Upper lobe of right lung (tissue), 1 donor: ENCODE results near the gene TBC1D14. TPM values are rescaled to one million over a fixed set of nuclear protein-coding genes. Genes with fewer than 3 reads are reported as not detected.

Experiments used
- ATAC-seq: fragments of 200-7000 bp; cut with Tn5 transposase; one replicate; pipeline ENCODE4 v1.9.1; 2020; ENCODE audit warnings: mild to moderate bottlenecking, moderate library complexity
- DNase-seq: peaks from one replicate; pipeline ENCODE4 v3.0.0-alpha.2; 2020
- H3K27ac ChIP-seq: fragments of 200-600 bp; one replicate; pipeline ENCODE4 v1.8.0; 2022
- H3K27me3 ChIP-seq: fragments of 200-600 bp; one replicate; pipeline ENCODE4 v1.8.0; 2022; ENCODE audit warnings: mild to moderate bottlenecking
- H3K36me3 ChIP-seq: fragments of 200-600 bp; one replicate; pipeline ENCODE4 v1.8.0; 2022
- H3K4me1 ChIP-seq: fragments of 200-600 bp; one replicate; pipeline ENCODE4 v1.8.0; 2022
- H3K4me3 ChIP-seq: fragments of 200-600 bp; one replicate; pipeline ENCODE4 v1.8.0; 2022; ENCODE audit warnings: mild to moderate bottlenecking
- H3K9me3 ChIP-seq: fragments of 200-600 bp; one replicate; pipeline ENCODE4 v1.8.0; 2022
- intact Hi-C: fragments of 100-400 bp; cut with DNase I; formaldehyde crosslinking; loops from one replicate; pipeline ENCODE4 v1.11.0; 2022
- total RNA-seq: library from RNA; stranded (reverse); fragmentation: NEBNext Ultra II Directional; extraction: Animal tissue kit (Norgen Biotek cat#: 25700); gene quantifications from one replicate; pipeline ENCODE4 v1.2.1, GENCODE V29; 2021
- TF ChIP-seq, protein P1 (sequence below): fragments of 200-600 bp; IDR thresholded peaks from one replicate; pipeline ENCODE4 v1.8.0; 2022; ENCODE audit warnings: antibody characterized with exemption
- donor health status: DM: no; HTN: yes; CAD: no; lungs with severe emphysema.

TBC1D14 gene
- total RNA-seq, 1 donor from 2014 or later = 51.8 TPM

DNA sequence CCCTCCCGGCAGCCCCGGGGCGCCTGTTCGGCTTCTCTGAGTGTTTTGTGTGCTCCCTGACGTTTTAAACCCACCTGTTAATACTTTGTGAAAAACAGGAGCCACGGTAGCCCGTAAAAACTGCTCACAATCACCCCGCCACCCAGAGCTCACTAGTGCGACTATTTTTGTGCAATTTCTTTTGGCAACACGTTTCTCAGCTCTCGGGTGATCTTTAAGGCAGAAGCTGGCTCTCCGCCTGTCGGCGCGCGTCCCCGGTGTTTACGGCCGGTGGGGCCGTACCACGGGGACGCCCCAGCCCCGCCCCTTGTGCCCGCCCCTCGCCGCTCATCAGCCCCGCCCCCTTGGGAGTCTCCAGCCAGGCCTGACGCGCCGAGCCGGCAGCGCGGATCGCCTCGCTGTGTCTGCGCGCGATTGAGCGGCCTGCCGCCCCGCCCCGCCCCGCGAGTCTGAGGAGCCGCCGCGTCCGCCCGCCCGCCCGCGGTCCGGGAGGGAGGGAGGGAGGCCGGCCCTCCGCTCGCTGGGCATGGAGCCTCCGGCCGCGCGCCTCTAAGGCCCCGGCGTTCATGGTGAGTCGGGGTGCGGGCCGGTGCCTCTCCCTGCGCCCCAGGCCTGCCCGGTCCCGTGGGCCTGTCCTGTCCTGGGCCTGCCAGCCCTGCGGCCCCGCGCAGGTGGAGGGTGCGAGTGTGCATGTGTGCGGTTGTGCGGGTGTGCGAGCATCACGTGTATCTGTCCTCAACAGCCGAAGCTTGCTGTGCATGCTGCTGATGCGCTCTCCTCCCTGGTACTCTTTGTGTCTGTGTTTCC, 77.4 kb downstream of the TBC1D14 start:
- Histone ChIP-seq H3K27ac (peak overlapping the region; percentile 86), H3K4me3 (peak overlapping the region; percentile 66), H3K27me3 (no peaks in the 10 kb centered on the region), H3K9me3 (no peaks in the 10 kb centered on the region), H3K36me3 (no peaks in the 10 kb centered on the region), H3K4me1 (peaks cover 52% of the 10 kb centered on the region)
- intact Hi-C loops = no loop called here
- DNase-seq = peak; percentile 98
- TF ChIP-seq, protein P1, sequence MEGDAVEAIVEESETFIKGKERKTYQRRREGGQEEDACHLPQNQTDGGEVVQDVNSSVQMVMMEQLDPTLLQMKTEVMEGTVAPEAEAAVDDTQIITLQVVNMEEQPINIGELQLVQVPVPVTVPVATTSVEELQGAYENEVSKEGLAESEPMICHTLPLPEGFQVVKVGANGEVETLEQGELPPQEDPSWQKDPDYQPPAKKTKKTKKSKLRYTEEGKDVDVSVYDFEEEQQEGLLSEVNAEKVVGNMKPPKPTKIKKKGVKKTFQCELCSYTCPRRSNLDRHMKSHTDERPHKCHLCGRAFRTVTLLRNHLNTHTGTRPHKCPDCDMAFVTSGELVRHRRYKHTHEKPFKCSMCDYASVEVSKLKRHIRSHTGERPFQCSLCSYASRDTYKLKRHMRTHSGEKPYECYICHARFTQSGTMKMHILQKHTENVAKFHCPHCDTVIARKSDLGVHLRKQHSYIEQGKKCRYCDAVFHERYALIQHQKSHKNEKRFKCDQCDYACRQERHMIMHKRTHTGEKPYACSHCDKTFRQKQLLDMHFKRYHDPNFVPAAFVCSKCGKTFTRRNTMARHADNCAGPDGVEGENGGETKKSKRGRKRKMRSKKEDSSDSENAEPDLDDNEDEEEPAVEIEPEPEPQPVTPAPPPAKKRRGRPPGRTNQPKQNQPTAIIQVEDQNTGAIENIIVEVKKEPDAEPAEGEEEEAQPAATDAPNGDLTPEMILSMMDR = no peak
- ATAC-seq = peak; percentile 98

DNA sequence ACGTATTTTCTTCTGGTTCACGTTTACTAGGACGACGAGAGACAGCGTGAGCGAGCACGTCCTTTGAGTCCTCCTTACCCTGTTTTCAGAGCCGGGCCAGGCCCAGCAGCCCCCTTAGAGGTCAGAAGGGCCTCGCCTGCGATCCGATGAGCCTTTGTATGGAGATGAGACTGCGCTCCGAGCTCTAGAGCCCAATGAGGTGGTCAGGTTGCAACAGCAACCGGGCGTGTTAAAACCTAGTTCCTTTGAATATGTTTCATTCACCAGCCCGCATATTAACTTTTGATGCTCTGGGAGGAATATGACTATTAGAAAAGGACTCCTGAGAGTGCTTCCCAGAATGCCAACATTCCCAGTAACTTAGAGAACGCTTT, 77.9 kb downstream of the TBC1D14 start:
- no peaks in the 10 kb centered on the region for H3K27me3 ChIP-seq
- TF ChIP-seq, protein P1 = no peak
- no peaks in the 10 kb centered on the region for H3K36me3 ChIP-seq
- ATAC-seq (no peak), DNase-seq (no peak)
- H3K9me3 ChIP-seq = no peaks in the 10 kb centered on the region
- peak overlapping the region; percentile 71 for H3K27ac ChIP-seq
- peaks cover 56% of the 10 kb centered on the region for H3K4me1 ChIP-seq
- peak overlapping the region; percentile 66 for H3K4me3 ChIP-seq
- intact Hi-C loops = no loop called here

DNA sequence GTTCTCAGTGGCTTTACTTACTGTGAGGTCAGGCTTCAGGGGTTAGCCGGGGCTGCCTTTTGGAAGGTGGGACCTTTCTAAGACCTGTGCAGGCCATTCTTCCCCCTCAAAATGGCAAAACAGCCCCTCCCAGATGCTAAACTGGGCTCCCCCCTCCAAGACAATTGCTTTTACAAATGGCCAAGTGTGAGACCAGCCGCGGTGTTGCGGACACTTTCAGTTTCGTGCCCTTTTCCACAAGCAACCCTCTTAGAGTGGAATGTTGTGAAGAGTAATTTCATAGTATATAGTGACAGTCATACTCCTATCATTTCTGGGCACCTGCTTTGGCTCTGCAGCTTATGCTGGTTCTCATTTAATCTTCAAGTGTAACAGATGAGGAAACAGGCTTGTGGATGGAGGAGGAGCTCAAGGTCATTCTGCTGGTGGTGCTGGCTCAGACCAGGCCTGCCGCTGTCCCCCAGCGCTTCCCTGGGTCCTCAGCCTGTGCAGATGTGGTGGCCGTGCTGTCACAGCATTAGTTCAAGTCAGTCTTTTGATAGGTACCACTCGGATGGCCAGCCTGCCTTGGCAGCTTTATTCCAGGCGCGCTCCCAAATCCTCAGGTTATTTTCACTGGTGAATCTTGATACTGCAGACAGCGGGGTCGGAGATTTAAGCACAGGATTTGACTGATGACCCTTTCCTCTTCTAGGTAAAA, 78.5 kb downstream of the TBC1D14 start:
- H3K27ac ChIP-seq = peak overlapping the region; percentile 71
- no peak for ATAC-seq
- peaks cover 56% of the 10 kb centered on the region for H3K4me1 ChIP-seq

DNA sequence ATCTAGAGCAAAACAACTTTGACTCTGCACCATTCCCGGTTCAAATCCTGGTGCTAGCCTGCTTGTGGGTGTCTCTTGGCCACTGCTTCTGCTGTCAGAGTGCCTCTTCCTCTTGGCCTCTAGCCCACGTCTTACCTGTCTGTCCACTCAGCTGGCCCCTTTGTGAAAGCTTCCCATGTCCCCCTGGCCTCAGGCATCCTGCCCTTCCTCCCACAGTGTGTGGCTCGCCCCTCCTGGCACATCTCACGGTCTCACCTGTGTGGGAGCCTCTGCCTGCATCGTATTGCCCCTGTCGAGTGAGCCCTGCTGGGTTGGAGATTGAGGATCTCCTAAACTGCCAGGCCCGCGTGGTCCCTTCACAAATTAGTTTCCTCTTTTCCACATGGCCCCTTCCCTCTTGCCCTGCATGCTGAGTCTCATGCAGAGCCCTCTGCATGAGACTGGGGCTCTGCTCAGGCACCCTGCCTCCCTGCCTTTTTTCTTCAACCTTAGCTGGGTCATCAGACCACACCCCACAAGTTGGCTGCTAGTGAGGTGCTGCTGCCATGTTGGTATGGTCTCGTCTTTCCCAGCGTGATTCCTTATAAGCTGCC, 79.8 kb downstream of the TBC1D14 start:
- no peak for DNase-seq
- intact Hi-C loops = no loop called here
- peaks cover 5% of the 10 kb centered on the region for H3K36me3 ChIP-seq
- peaks cover 50% of the 10 kb centered on the region for H3K4me1 ChIP-seq
- no peak overlapping the region for H3K4me3 ChIP-seq
- no peaks in the 10 kb centered on the region for H3K9me3 ChIP-seq
- TF ChIP-seq, protein P1 = no peak
- no peak for ATAC-seq
- H3K27ac ChIP-seq = no peak overlapping the region
- H3K27me3 ChIP-seq = no peaks in the 10 kb centered on the region

More for the DNA sequence above, 78.5 kb downstream of the TBC1D14 start:
- Histone ChIP-seq H3K27me3 (no peaks in the 10 kb centered on the region), H3K4me3 (peak overlapping the region; percentile 66), H3K36me3 (peaks cover under 1% of the 10 kb centered on the region), H3K9me3 (no peaks in the 10 kb centered on the region)
- TF ChIP-seq, protein P1 = no peak
- intact Hi-C loops = no loop called here
- DNase-seq = no peak

DNA sequence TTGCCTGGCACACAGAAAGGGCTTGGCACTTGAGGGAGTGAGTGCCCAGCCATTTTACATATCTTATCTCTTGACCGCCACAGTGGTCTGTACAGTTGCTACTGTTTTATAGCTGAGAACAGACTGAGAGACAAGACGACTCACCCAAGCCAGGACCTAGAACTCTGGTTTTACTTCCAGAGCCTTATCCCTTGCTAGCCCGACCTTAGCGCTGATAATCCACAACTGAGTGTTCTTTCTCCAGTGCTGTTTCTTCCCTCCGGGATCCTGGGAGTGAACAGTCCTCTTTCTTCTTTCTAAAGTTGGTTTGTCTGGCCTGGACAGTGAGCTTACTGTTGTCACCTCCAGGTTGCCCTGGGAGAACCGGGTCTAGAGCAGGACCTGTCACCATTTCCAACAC, 81.0 kb downstream of the TBC1D14 start:
- TF ChIP-seq, protein P1 = no peak
- Histone ChIP-seq H3K4me1 (peaks cover 38% of the 10 kb centered on the region), H3K36me3 (peaks cover 10% of the 10 kb centered on the region), H3K4me3 (no peak overlapping the region), H3K27ac (no peak overlapping the region), H3K27me3 (no peaks in the 10 kb centered on the region), H3K9me3 (no peaks in the 10 kb centered on the region)
- intact Hi-C loops = no loop called here
- no peak for DNase-seq
- no peak for ATAC-seq
